ENCODE data around the gene SNAI1.

The SNAI1 gene

DNA sequence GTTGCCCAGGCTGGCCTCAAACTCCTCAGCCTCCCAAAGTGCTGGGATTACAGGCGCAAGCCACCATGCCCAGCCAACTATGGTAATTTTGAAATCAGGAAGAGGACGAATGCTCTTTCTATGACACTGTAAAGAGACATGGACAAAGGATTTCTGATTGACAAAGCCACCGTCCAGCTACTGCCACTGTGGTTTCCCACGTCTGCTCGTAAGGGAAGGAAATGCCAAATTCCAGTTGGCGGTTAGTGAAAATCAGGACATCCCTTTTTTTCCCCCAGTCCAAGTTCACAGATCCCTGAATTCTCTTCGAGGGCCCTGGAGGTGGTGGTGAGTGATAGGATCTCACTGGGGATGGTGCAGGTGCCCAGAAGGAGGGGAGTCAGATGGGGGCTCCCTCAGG lies 31.2 kb downstream of the SNAI1 start:
- no peak for TF ChIP-seq CTCF (IDR thresholded peaks at IDR 0.05; ENCODE audit: extremely low read depth, missing control alignments)
- no peak for DNase-seq (ENCODE audit: low spot score)

DNA sequence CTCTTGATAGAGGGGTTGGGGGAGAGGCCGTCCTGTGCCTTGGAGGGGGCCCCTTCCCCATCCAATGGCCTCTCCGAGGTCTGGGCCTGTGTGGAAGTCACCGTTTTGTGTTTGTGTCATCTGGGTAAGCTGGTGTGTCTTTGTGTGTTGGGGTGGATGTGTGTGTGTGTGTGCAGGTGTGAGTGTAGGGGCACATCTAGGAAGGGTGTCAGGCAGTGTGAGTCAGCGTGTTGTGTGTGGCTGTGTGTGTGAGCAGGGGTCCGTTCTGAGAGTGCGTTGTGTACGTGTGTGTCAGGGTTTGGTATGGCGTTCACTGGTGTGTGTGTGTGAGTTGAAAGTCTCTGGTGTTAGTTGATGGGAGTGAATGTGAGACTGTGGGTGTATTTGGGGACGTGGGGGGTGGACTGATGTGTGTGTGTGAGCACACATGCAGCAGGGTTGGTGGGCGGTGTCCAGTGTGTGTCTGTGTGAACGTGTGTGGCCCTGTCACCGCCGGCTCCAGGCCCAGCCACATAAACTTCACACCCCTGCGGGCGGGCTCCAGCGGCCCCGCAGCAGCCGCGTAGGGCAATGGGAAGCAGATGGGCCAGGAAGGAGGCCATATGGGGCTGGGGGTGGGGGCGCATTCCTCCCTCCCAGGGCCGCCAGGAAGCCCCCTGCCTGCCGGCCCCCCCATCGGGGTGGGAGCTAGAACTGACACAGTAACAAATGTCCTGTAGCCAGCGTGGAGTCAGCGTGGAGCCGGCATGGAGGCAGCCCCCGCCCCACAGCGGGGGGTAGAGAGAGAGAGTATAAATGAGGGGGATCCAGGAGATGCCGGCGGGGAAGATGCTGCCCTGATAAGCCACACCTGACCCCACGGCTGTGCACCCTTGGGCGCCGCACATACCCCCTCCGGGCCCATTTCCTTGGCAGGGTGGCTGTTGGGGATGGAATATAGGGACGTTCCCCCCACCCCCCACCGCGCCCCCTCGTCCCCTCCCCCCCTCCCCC lies 32.1 kb downstream of the SNAI1 start:
- no peak for TF ChIP-seq CTCF (IDR thresholded peaks at IDR 0.05; ENCODE audit: extremely low read depth, missing control alignments)
- no peak for DNase-seq (ENCODE audit: low spot score)

- no peak for DNase-seq (ENCODE audit: low spot score)
- TF ChIP-seq CTCF (IDR thresholded peaks at IDR 0.05; ENCODE audit: extremely low read depth, missing control alignments): no peak
These were observed 32.8 kb downstream of the SNAI1 start for GRCh38 chr20:50015636-50015992.

- no peak for TF ChIP-seq CTCF (IDR thresholded peaks at IDR 0.05; ENCODE audit: extremely low read depth, missing control alignments)
- no peak for DNase-seq (ENCODE audit: low spot score)
These were observed 33.4 kb downstream of the SNAI1 start for GRCh38 chr20:50015993-50016770.

DNA sequence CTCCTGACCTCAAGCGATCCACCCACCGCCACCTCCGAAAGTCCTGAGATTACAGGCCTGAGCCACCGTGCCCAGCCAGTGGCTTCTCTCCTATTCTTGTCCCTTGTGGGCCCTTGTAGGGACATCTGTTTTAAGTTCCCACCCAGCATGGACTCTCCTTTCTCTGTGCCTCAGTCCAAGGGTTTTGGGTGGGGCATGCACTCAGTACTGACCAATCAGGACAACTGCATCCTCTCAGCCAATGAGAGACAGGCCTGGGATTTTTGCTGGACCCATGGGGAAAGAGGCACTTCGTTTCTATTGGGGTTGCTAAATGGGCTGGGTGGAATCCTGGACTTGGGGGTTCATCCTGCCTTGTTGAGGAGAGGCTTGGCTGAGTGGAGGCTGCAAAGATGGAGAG lies 34.4 kb downstream of the SNAI1 start:
- DNase-seq (ENCODE audit: low spot score): no peak
- no peak for TF ChIP-seq CTCF (IDR thresholded peaks at IDR 0.05; ENCODE audit: extremely low read depth, missing control alignments)

DNA sequence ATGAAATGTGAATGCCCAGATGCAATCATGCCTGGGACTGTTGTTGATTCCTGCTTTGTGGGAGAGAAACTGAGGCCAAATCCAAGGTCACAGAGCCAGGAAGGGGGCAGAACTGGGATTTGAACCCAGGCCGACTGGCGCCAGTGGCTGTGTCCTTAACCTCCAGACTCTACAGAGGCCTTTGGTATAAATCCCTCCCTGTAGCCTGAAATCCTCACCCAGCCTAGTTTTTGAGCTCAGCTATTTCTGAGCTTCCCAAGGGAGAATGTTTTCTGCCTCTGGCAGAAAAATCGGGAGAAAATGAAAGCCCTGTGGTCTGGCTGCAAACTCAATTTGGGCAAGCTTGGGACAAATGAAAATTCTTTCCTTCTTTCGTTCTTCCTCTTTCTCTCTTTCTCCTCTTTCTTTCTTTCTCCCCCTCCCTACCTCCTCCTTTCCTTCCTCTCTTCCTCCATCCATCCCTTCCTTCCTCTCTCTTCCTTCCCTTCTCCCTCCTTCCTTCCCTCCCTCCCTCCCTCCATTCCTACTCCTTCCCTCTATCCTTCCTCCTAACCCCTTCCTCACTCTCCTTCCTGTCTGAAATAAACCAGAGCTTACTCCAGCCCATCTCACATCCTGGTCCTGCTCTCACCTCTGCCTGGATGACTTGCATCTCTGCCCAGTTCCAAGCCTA lies 34.9 kb downstream of the SNAI1 start:
- DNase-seq (ENCODE audit: low spot score): no peak
- TF ChIP-seq CTCF (IDR thresholded peaks at IDR 0.05; ENCODE audit: extremely low read depth, missing control alignments): no peak
